Ishikawa (cell line): Measurements from ENCODE around the gene LPP.
A peak's percentile ranks its signal among the peaks of the same experiment; 100 is the strongest.

Source experiments
- EP300 ChIP-seq: IDR thresholded peaks from 2 replicates; pipeline ENCODE4 v1.6.1; 2012; ENCODE audit warnings: borderline replicate concordance
- RAD21 ChIP-seq: IDR thresholded peaks from 2 replicates; pipeline ENCODE4 v1.6.1; 2012; ENCODE audit warnings: low read depth
- REST ChIP-seq: IDR thresholded peaks from 2 replicates; pipeline ENCODE4 v1.6.1; 2012; ENCODE audit warnings: low read depth, mild to moderate bottlenecking
- YY1 ChIP-seq: IDR thresholded peaks from 2 replicates; pipeline ENCODE4 v1.6.1; 2012; ENCODE audit warnings: low read depth

- no peak for TF ChIP-seq YY1
- peak; percentile 30; the same call in 1 of the 2 replicates for TF ChIP-seq RAD21
- no peak for TF ChIP-seq EP300
- TF ChIP-seq REST: no peak
These were observed 250.2 kb downstream of the LPP start for GRCh38 chr3:188404124-188404523.
